Neural crest cell (in vitro differentiated cells): ENCODE results near the gene BICDL1. TPM values are rescaled to one million over a fixed set of nuclear protein-coding genes. Genes with fewer than 3 reads are reported as not detected.

ENCODE experiments used
- DNase-seq: peaks from one replicate; pipeline ENCODE4 v3.0.0; 2021; ENCODE audit warnings: low read depth, mixed read lengths, low spot score
- H3K27ac Mint-ChIP-seq: one replicate; pipeline ENCODE4 v1.8.0; 2021; ENCODE audit warnings: mild to moderate bottlenecking, mixed read lengths; ENCODE audit not compliant: unreplicated experiment
- H3K27me3 Mint-ChIP-seq: 2 replicates; pipeline ENCODE4 v1.8.0; 2021; ENCODE audit warnings: low read depth, mild to moderate bottlenecking, mixed read lengths
- H3K36me3 Mint-ChIP-seq: 2 replicates; pipeline ENCODE4 v1.8.0; 2021; ENCODE audit warnings: low read depth, mild to moderate bottlenecking, mixed read lengths
- H3K4me1 Mint-ChIP-seq: 2 replicates; pipeline ENCODE4 v1.8.0; 2021; ENCODE audit warnings: mixed read lengths
- H3K4me3 Mint-ChIP-seq: one replicate; pipeline ENCODE4 v1.8.0; 2021; ENCODE audit warnings: mild to moderate bottlenecking, mixed read lengths
- H3K9me3 Mint-ChIP-seq: 2 replicates; pipeline ENCODE4 v1.8.0; 2021; ENCODE audit warnings: mixed read lengths
- CTCF ChIP-seq: fragments of 200-600 bp; sonication (generic); conservative IDR thresholded peaks from 2 replicates; pipeline ENCODE4 v1.5.0; 2021; ENCODE audit warnings: antibody characterized with exemption, mild to moderate bottlenecking
- total RNA-seq: library from RNA; stranded (reverse); gene quantifications from 2 replicates; pipeline ENCODE4 v1.2.1, GENCODE V29; 2021

BICDL1 gene
- total RNA-seq, 1 donor from 2014 or later = 6.3 TPM

GRCh38 chr12:120051535-120051934, 62.5 kb downstream of the BICDL1 start:
- Mint-ChIP-seq H3K27me3 (no peaks in the 10 kb centered on the region), H3K9me3 (peaks cover 4% of the 10 kb centered on the region), H3K4me1 (no peaks in the 10 kb centered on the region), H3K36me3 (no peaks in the 10 kb centered on the region), H3K27ac (peak overlapping the region; percentile 73), H3K4me3 (no peak overlapping the region)
- no peak for DNase-seq
- no peak for TF ChIP-seq CTCF

GRCh38 chr12:120054293-120054692, 65.3 kb downstream of the BICDL1 start:
- no peak overlapping the region for H3K4me3 Mint-ChIP-seq
- H3K9me3 Mint-ChIP-seq = peaks cover 4% of the 10 kb centered on the region
- H3K27me3 Mint-ChIP-seq = no peaks in the 10 kb centered on the region
- H3K27ac Mint-ChIP-seq = no peak overlapping the region
- no peak for DNase-seq
- H3K36me3 Mint-ChIP-seq = no peaks in the 10 kb centered on the region
- TF ChIP-seq CTCF = no peak
- H3K4me1 Mint-ChIP-seq = no peaks in the 10 kb centered on the region

DNA sequence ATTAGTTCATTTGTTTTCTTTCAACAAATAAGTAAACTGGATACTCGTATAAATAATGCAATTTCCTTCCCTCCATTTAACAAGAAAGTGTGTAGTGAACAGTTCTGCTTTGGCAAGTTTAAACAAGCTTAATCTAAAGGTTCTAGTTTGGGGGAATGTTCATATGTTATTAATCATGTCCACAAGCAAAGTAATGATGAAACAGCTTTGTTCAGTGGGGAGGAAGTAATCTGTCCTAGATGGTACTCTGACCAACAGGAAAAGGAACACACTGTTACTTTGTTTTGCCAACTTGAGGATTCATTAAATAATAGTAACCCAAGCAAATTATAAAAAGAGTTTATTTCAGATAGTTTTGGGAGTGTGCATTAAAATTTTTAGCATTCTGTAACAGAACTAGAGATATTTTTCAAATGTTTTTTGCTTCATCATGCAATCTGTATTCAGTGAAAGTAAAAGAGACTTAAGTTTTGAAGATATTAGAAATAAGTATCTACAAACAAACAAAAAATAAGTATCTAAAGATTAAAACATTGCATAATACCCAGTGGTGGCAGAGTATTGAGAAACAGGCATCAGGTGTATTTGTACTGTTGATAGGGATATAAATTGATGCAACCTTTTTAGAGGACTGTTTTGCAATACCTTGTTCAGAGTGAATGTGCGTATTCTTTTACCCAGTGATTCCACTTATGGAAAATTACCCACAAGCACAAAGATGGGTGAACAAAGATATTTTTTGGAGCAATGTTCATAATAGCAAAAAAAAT, 66.4 kb downstream of the BICDL1 start:
- no peak overlapping the region for H3K4me3 Mint-ChIP-seq
- no peak for TF ChIP-seq CTCF
- DNase-seq = no peak
- no peaks in the 10 kb centered on the region for H3K4me1 Mint-ChIP-seq
- peaks cover 4% of the 10 kb centered on the region for H3K9me3 Mint-ChIP-seq
- H3K27ac Mint-ChIP-seq = no peak overlapping the region
- H3K27me3 Mint-ChIP-seq = no peaks in the 10 kb centered on the region
- no peaks in the 10 kb centered on the region for H3K36me3 Mint-ChIP-seq

DNA sequence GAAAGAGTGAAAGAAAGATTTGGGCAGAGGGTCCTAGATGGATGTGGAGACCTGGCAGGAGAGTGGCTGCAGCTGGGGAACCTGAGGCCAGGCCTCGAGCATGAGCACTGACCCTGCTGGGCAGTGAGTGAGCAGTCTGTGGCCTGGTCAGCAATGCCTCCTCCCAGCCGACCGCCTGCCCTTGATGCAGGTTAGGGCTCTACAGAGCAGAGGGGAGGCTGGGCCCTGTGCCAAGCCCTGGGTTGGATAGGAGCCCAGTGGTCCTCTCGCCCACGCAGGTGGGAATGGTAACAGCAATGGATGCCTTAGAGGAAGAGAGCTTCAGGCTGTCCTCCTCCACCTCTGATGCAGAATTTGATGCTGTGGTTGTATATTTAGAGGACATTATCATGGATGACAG, 67.7 kb downstream of the BICDL1 start:
- DNase-seq = no peak
- Mint-ChIP-seq H3K27ac (no peak overlapping the region), H3K4me1 (no peaks in the 10 kb centered on the region), H3K9me3 (peaks cover under 1% of the 10 kb centered on the region), H3K36me3 (no peaks in the 10 kb centered on the region), H3K4me3 (no peak overlapping the region), H3K27me3 (no peaks in the 10 kb centered on the region)
- TF ChIP-seq CTCF = no peak

DNA sequence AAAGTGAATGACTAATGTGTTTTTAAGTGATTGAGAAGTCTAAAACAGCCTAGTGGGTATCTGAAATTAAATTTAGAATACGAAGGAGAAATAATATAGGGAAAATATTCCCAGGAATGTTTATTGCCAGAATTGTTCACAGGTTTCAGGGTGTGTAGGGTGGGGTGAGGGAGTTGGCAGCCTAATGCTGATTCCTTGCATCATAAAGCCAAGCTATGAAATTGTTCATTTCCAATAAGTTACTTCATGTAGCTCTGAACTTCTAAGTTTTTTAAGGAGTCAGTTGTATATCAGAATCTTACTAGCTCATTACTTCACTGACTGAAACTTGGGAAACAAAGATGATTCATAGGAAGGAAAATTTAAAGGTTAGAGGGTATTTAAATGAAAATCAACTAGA, 71.2 kb downstream of the BICDL1 start:
- no peak overlapping the region for H3K27ac Mint-ChIP-seq
- H3K4me3 Mint-ChIP-seq = no peak overlapping the region
- no peak for TF ChIP-seq CTCF
- H3K36me3 Mint-ChIP-seq = no peaks in the 10 kb centered on the region
- H3K9me3 Mint-ChIP-seq = no peaks in the 10 kb centered on the region
- H3K4me1 Mint-ChIP-seq = peaks cover 30% of the 10 kb centered on the region
- H3K27me3 Mint-ChIP-seq = no peaks in the 10 kb centered on the region
- DNase-seq = no peak
